Ramos (cell line): ENCODE data around the gene SP3.

Experiments used
- in situ Hi-C: fragments of 300-500 bp; cut with MboI; formaldehyde crosslinking; loops from one replicate; pipeline ENCODE4 v1.14.3; 2022; ENCODE audit warnings: low sequenced_read_pairs; ENCODE audit not compliant: unreplicated experiment

The SP3 gene

GRCh38 chr2:173965372-173966025, at the start of gene SP3:
SP3 (minus strand) TSS chr2:173965373; CDS start chr2:173965171, 202 bp downstream.
- in situ Hi-C loops, result no loop called here

- in situ Hi-C loops, result no loop called here
These were observed 49.5 kb upstream of the SP3 start for GRCh38 chr2:174014699-174015070.

- in situ Hi-C loops, result no loop called here
These were observed 49.0 kb upstream of the SP3 start for GRCh38 chr2:174014011-174014698.

- in situ Hi-C loops, result no loop called here
These were observed 48.2 kb upstream of the SP3 start for GRCh38 chr2:174013315-174013751.

DNA sequence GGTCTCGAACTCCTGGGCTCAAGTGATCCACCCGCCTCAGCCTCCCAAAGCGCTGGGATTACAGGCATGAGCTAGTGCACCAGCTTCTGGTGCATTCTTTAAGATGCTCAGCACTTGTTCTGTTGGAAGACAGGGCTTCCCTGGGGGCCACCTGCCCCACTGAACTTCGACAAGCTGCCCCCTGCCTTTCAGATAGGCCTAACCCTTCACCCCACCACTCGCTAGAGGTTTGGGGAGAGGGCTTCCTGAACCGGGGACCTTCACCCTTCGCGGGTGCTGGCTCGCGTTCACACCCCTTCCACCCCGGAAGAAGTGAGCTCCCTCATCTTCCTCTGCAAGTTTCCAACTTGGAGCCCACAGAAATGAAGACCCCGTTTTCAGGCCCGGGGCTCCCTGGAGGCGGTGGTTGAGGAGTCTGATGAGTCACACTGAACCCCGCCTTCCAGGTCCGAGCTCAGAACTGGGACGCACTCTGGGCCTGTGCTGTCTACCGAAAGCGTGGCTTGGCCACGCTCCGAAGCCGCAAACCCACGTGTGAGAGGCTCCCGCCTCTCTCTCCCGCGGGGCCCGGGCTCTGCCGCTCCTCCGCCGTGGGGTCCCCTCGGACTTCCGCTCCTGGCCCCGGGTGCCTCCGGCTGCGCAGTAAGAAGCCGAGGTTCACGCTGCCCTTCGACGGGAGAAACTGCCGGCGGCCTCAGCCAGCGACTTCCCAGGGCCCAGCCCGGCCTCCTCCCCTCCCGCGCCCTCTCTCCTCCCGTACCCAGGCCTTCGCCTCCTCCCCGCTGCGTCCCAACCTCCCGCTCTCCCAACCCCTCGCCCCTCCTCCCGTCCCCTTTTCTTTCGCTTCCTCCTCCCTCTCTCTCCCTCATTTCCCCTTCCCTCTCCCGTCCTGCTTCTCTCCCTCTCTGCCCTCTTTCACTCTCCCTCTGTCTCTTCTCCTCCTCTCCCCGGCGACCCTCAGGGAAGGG, 47.5 kb upstream of the SP3 start:
- in situ Hi-C loops, result no loop called here

DNA sequence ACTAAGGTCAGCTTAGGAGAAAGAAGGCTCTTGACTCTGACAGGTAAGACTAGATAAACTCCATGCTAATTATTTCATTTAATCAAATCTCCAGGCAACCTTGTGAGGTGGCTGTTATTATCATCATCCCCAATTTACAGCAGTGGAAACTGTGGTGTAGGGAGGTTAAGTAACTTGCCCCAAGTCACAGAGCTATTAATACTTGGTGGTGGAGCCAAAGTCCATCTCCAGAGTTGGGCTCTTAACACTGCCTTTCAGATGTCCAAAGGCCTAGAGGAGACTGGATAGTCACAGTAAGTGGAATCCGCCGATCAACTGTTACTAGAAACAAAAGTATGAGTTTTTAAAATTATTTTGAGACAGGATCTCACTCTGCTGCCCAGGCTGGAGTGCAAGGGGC, 46.6 kb upstream of the SP3 start:
- in situ Hi-C loops, result no loop called here

GRCh38 chr2:174011173-174011572, 46.0 kb upstream of the SP3 start:
- in situ Hi-C loops, result no loop called here

DNA sequence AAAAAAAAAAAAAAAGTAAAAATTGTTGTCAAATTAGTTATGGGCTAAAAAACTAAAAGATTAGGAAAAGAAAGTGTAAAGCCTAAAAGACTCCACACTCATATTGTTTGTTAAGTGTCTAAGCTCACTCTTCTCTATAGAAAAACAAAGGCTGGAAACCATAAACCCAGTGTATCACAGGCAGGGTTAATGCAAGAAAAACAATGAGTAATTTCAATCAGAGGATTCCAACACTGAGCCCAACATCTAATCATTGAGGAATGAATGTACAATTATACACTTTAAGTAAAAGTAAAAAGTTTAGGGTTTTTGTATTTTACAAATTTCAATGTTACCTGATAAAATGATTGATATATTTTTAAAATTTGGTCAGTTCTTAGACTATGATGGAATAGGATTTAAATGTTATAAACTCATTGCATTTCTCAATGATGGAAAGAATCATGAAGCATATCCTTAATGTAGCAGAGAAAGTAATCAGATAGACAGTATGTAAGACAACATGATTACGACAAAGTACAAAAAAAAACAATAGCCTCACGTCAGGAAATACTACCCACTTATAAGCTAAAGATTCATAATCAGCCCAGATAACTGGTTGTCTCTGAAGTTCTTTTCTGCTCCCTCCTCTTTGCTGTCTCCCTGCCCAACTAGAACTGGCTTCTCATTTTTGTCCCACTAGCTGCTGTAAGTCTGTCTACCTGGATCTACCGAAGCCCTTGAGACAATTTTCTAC, 44.5 kb upstream of the SP3 start:
- in situ Hi-C loops, result no loop called here

- in situ Hi-C loops, result no loop called here
These were observed 43.5 kb upstream of the SP3 start for GRCh38 chr2:174008720-174009119.

- in situ Hi-C loops, result no loop called here
These were observed 41.8 kb upstream of the SP3 start for GRCh38 chr2:174007010-174007409.

DNA sequence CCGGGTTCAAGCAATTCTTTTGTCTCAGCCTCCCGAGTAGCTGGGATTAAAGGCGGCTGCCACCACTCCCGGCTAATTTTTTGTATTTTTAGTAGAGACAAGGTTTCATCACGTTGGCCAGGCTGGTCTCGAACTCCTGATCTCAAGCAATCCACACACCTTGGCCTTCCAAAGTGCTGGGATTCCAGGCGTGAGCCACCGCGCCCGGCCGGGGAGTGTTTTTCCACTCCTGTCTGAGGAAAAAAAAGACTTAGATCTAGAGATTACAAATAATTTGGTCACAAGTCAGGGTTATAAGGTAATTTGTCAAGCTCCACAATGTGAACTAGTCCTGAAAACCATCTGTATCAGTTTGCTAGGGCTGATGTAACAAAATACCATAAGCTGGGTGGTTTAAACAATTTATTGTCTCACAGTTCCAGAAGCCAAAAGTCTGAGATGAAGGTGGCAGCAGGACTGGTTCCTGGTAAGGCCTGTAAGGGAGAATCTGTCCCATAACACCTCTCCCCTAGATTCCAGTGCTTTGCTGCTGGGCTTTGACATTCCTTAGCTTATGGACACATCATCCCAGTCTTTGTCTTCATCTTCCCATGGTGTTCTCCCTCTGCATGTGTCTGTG, 40.7 kb upstream of the SP3 start:
- in situ Hi-C loops, result no loop called here

DNA sequence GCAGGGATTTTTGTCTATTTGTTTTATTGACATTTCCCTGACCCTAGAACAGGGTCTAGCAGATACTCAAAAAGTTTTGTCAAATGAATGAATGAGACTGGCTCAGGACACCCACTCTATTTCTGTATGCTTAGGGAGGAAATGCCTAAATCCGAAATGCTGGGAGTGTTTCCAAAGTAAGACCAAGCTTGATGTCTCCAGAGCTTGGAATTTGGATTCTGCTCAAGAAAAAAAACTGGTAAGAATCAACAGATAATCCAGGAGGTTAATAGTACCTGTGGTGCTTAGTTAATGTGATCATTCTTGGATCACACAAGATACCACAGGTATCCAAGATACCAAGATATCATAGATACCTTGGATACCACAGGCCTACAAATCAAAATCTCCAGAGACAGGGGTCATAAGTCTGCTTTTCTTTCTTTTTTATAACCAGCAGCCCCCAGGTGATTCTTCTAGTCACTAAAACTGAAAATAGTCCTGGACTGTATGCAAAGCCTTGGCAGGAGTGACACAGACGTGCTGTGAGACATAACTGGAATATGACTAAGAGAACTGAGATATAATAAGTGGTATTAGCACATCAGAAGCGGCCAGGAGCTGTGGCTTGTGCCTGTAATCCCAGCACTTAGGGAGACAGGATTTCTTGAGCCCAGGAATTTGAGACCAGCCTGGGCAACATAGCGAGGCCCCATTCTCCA, 39.9 kb upstream of the SP3 start:
- in situ Hi-C loops, result no loop called here

DNA sequence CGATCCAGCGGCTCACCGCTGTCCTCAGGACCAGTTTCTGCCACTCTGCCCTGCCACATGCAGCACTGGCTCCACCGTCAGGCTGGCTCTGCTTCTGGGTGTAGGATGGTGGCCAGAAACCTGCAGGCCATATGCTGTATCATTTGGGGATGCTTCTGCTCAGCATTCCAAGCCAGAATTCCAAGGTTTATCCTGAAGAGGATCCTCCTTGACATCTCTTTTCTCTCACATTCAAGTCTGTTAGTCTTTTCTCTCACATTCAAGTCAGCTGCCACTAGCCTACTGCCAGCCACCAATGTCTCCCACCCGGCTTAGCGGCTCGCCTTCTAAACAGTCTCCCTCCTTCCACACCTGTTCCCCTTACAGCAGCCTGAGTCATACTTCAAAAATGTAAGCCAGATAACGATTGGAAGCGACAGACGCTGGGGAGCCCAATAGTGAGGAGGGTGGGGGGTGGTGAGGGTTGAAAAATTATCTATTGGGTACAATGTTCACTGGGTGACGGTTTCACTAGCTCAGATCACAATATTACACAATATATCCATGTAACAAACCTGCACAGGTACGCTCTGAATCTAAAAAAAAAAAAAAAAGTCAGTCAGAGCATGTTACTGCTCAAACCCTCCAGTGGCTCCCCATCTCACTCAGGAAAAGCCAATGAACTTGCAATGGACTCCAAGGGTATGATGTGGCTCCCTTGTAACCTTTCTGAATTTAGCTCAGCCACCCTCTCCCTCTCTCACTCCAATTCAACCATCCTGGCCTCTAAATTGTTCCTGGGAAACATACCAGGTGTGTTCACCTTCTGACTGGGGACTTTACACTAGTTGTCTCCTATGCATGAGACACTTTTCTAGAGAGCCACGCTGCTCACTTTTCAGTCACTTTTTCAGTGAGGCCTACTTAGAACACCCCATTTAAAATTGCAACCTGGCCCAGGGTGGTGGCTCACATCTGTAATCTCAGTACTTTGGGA, 38.8 kb upstream of the SP3 start:
- in situ Hi-C loops, result no loop called here

DNA sequence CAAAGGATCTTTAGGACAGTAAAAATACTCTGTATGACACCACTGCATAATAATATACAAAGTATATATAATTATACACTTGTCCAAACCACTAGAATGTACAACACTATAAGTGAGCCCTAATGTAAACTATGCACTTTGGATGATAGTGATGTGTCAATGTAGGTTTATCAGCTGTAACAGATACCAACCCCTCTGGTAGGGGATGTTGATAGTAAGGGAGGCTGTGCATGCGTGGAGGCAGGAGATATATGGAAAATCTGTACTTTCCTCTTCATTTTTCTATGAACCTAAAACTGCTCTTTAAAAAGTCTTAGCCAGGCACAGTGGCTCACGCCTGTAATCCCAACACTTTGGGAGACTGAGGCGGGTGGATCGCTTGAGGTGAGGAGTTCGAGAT, 37.5 kb upstream of the SP3 start:
- in situ Hi-C loops, result no loop called here

DNA sequence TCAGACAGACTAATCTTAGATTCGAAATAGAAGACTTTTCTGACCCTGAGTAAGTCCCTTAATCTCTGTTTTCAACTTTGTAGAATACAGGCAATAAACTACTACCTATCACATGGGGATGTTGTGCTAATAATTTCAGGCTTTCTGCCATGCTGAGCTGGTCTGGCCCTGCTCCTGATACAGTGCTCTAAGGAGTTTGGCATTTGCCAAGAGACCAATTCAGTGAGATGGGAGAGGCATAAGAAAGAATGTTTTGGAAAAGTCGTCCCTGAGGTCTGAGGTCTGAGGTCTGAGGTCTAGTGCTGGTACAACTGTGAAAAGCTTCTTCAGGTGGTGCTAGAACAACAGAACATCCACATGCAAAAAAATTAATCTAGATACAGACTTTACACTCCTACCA, 35.9 kb upstream of the SP3 start:
- in situ Hi-C loops, result no loop called here

DNA sequence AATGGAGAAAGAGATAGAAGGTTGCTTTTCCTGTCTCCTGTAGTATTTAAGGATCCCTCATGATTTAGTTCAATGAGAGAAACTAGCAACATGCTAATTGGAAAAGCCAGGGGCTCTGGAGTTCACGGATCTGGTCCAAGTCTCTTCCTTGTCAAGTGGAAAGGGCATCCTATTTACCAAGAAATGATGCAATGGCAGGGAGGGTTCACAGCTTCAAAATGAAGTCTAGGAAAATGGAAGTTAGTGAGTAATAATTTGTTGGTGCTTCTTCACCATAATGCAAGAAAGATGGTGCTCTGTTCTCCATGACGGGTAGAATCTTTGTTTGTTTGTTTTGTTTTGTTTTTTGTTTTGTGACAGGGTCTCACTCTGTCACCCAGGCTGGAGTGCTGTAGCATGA, 34.6 kb upstream of the SP3 start:
- in situ Hi-C loops, result no loop called here

DNA sequence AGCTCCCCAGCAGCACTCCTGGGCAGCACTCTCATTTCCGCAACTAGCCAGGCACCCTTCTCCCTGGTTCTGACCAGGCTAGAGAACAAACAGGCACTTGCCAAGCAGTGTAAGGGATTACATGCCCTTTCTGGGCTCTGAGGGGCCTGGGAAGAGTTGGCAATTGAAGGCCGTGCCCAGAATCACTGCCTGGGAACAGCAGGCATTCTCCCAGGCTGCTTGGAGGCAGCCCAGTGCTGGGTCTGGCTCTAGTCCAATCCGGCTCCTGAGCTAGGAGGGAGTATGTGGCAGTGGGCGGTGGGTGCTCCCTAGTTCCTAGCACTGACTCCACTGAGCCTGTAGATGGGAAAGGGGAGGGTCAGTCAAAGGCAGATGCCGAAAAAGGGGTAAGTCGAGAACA, 34.1 kb upstream of the SP3 start:
- in situ Hi-C loops, result no loop called here

DNA sequence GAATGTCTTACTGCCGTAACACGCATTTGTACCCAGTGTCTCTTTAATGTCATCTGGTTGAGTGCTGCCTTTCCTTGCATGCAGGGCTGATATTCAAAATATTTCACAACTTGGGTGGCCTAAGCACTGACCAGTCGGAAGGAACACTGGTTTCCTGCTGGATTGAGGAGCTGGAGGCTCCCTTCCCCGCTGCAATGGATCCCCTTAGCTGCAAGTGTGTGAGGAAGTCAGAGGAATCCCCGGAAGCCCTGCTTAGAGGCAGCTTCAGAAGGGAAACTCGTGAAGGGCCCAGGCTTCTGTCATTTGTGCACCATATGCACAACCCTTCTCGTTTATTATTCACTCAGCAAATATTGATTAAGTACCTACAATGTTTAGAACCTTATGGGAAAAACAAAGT, 33.2 kb upstream of the SP3 start:
- in situ Hi-C loops, result no loop called here
